K562 (cell line): ENCODE data around the gene TXNDC8. TPM values are rescaled to one million over a fixed set of nuclear protein-coding genes. Genes with fewer than 3 reads are reported as not detected.

Experiments
- BMI1 ChIP-seq: fragments of 150-350 bp; IDR thresholded peaks from 2 replicates; pipeline ENCODE4 v1.6.1; 2014; ENCODE audit warnings: low read length
- EHMT2 ChIP-seq: fragments of 450-650 bp; IDR thresholded peaks from 2 replicates; pipeline ENCODE4 v1.6.1; 2018; ENCODE audit warnings: antibody characterized with exemption
- EWSR1 ChIP-seq: fragments of 450-650 bp; IDR thresholded peaks from 2 replicates; pipeline ENCODE4 v1.6.1; 2018; ENCODE audit warnings: borderline replicate concordance, mild to moderate bottlenecking, low read depth, moderate library complexity; ENCODE audit not compliant: partially characterized antibody
- KDM5B ChIP-seq: fragments of 200-600 bp; sonication (generic); IDR thresholded peaks from 2 replicates; pipeline ENCODE4 v1.6.1; 2012; ENCODE audit warnings: low read depth, mild to moderate bottlenecking, moderate library complexity, low read length, control low read depth, inconsistent platforms; ENCODE audit not compliant: insufficient replicate concordance
- KHSRP ChIP-seq: fragments of 450-650 bp; IDR thresholded peaks from 2 replicates; pipeline ENCODE4 v1.6.1; 2017
- MED1 ChIP-seq: sonication (generic); formaldehyde crosslinking; IDR thresholded peaks from 2 replicates; pipeline ENCODE4 v1.8.1; 2023; ENCODE audit warnings: missing genetic modification reagents, borderline replicate concordance
- POLR2B ChIP-seq: fragments of 450-650 bp; IDR thresholded peaks from 2 replicates; pipeline ENCODE4 v1.6.1; 2018; ENCODE audit warnings: low read depth; ENCODE audit not compliant: partially characterized antibody
- SMAD3 ChIP-seq: fragments of 450-650 bp; formaldehyde crosslinking; conservative IDR thresholded peaks from 2 replicates; pipeline ENCODE4 v1.4.0; 2020; ENCODE audit warnings: mild to moderate bottlenecking
- polyA plus RNA-seq, 8 experiments: library from polyadenylated mRNA; depleted of rRNA in 4 of 8; stranded (reverse) in 5 of 8; unstranded in 3 of 8; fragments of >200 nt; fragmentation: Nextera tagmentation in 2 of 8; fragmentation: Illumina TruSeq in 1 of 8; extraction: Ambion mirVana in 2 of 8; extraction: Trizol in 1 of 8; gene quantifications; 2 replicates each; pipeline versions ENCODE4 v1.2.1 to v1.2.3, GENCODE V29; 2011 to 2014; ENCODE audit warnings: inconsistent platforms in 1 of 8, missing spikeins in 1 of 8
- total RNA-seq, 7 experiments: library from RNA; depleted of rRNA in 6 of 7; stranded (reverse); fragments of >200 nt in 6 of 7; fragmentation: Illumina TruSeq in 2 of 7; extraction: Trizol in 2 of 7; gene quantifications; 2 replicates each; pipeline versions ENCODE4 v1.2.1 to v1.2.3, GENCODE V29; 2011 to 2021; ENCODE audit warnings: low replicate concordance in 1 of 7
- TF ChIP-seq, protein P1 (sequence below): fragments of 450-650 bp; IDR thresholded peaks from 2 replicates; pipeline ENCODE4 v1.6.1; 2017; ENCODE audit warnings: antibody characterized with exemption, mild to moderate bottlenecking
- TF ChIP-seq, protein P2 (sequence below): fragments of 150-350 bp; conservative IDR thresholded peaks from 2 replicates; pipeline ENCODE4 v1.6.1; 2014; ENCODE audit warnings: low read length
- TF ChIP-seq, protein P3 (sequence below): sonication (generic); formaldehyde crosslinking; IDR thresholded peaks from 2 replicates; pipeline ENCODE4 v1.8.0; 2022; ENCODE audit warnings: mild to moderate bottlenecking, missing genetic modification reagents
- TF ChIP-seq, protein P4 (sequence below): sonication (generic); formaldehyde crosslinking; IDR thresholded peaks from 2 replicates; pipeline ENCODE4 v1.8.1; 2023; ENCODE audit warnings: mild to moderate bottlenecking, missing genetic modification reagents, moderate library complexity
- TF ChIP-seq, protein P5 (sequence below): sonication (generic); formaldehyde crosslinking; IDR thresholded peaks from 2 replicates; pipeline ENCODE4 v1.8.1; 2022; ENCODE audit warnings: missing genetic modification reagents
- TF ChIP-seq, protein P6 (sequence below): sonication (generic); formaldehyde crosslinking; IDR thresholded peaks from 2 replicates; pipeline ENCODE4 v1.8.1; 2023; ENCODE audit warnings: mild to moderate bottlenecking, missing genetic modification reagents

The TXNDC8 gene
- total and polyA plus RNA-seq, 9 of the 15 experiments (the other 6 are each of a cell fraction or from before 2014, with no cell fraction given): not detected

DNA sequence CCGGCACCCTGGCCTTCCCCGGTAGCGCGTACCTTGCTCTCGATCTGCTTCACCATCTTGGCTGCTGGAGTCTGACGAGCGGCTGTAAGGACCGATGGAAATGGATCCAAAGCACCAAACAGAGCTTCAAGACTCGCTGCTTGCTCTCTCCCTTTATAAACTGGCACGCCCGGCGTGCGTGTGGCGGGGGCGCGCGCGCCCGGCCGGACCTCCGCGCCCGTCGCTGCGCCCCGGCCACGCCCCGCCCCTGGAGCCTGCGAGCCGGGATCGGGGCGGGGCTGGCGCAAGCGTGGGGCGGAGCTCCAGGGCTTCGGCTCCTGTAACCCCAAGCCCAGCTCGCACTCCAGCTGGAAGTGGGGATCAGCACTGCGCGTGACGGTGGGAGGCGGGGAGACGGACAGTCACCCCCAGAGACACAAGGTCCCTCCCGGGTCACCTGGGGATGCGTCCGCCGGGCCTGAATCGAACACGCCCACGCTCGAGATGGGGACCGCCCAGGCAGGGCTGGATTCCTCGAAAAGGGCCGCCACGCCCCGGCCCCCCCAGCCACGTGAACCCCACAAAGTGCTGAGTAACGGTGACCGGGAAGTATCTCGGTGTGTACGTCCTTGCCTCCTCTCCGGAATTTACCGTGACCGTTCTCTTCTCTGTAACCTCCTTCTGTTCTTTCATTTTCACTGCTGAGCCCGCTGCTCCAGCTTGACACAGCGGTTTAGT is 81.1 kb downstream of the TXNDC8 start, which contains the start of gene TXN (continued):
- TF ChIP-seq, protein P1, sequence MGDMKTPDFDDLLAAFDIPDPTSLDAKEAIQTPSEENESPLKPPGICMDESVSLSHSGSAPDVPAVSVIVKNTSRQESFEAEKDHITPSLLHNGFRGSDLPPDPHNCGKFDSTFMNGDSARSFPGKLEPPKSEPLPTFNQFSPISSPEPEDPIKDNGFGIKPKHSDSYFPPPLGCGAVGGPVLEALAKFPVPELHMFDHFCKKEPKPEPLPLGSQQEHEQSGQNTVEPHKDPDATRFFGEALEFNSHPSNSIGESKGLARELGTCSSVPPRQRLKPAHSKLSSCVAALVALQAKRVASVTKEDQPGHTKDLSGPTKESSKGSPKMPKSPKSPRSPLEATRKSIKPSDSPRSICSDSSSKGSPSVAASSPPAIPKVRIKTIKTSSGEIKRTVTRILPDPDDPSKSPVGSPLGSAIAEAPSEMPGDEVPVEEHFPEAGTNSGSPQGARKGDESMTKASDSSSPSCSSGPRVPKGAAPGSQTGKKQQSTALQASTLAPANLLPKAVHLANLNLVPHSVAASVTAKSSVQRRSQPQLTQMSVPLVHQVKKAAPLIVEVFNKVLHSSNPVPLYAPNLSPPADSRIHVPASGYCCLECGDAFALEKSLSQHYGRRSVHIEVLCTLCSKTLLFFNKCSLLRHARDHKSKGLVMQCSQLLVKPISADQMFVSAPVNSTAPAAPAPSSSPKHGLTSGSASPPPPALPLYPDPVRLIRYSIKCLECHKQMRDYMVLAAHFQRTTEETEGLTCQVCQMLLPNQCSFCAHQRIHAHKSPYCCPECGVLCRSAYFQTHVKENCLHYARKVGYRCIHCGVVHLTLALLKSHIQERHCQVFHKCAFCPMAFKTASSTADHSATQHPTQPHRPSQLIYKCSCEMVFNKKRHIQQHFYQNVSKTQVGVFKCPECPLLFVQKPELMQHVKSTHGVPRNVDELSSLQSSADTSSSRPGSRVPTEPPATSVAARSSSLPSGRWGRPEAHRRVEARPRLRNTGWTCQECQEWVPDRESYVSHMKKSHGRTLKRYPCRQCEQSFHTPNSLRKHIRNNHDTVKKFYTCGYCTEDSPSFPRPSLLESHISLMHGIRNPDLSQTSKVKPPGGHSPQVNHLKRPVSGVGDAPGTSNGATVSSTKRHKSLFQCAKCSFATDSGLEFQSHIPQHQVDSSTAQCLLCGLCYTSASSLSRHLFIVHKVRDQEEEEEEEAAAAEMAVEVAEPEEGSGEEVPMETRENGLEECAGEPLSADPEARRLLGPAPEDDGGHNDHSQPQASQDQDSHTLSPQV: 0 out of 2 replicates have a peak, but pooled peaks have one; percentile 56
- TF ChIP-seq, protein P2, sequence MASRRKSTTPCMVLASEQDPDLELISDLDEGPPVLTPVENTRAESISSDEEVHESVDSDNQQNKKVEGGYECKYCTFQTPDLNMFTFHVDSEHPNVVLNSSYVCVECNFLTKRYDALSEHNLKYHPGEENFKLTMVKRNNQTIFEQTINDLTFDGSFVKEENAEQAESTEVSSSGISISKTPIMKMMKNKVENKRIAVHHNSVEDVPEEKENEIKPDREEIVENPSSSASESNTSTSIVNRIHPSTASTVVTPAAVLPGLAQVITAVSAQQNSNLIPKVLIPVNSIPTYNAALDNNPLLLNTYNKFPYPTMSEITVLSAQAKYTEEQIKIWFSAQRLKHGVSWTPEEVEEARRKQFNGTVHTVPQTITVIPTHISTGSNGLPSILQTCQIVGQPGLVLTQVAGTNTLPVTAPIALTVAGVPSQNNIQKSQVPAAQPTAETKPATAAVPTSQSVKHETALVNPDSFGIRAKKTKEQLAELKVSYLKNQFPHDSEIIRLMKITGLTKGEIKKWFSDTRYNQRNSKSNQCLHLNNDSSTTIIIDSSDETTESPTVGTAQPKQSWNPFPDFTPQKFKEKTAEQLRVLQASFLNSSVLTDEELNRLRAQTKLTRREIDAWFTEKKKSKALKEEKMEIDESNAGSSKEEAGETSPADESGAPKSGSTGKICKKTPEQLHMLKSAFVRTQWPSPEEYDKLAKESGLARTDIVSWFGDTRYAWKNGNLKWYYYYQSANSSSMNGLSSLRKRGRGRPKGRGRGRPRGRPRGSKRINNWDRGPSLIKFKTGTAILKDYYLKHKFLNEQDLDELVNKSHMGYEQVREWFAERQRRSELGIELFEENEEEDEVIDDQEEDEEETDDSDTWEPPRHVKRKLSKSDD: no peak
- TF ChIP-seq, protein P3, sequence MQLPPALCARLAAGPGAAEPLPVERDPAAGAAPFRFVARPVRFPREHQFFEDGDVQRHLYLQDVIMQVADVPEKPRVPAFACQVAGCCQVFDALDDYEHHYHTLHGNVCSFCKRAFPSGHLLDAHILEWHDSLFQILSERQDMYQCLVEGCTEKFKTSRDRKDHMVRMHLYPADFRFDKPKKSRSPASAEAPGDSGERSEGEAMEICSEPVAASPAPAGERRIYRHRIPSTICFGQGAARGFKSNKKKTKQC (CRISPR knock-in tag): no peak
- TF ChIP-seq EWSR1 (no peak), EHMT2 (no peak), SMAD3 (CRISPR knock-in tag) (no peak), POLR2B (peak; percentile 69), BMI1 (no peak), MED1 (no peak), KHSRP (no peak), KDM5B (peak; percentile 88)
- TF ChIP-seq, protein P4, sequence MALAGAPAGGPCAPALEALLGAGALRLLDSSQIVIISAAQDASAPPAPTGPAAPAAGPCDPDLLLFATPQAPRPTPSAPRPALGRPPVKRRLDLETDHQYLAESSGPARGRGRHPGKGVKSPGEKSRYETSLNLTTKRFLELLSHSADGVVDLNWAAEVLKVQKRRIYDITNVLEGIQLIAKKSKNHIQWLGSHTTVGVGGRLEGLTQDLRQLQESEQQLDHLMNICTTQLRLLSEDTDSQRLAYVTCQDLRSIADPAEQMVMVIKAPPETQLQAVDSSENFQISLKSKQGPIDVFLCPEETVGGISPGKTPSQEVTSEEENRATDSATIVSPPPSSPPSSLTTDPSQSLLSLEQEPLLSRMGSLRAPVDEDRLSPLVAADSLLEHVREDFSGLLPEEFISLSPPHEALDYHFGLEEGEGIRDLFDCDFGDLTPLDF (CRISPR knock-in tag): no peak; the same call in 1 of the 2 replicates
- TF ChIP-seq, protein P5, sequence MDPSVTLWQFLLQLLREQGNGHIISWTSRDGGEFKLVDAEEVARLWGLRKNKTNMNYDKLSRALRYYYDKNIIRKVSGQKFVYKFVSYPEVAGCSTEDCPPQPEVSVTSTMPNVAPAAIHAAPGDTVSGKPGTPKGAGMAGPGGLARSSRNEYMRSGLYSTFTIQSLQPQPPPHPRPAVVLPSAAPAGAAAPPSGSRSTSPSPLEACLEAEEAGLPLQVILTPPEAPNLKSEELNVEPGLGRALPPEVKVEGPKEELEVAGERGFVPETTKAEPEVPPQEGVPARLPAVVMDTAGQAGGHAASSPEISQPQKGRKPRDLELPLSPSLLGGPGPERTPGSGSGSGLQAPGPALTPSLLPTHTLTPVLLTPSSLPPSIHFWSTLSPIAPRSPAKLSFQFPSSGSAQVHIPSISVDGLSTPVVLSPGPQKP: no peak
- TF ChIP-seq, protein P6, sequence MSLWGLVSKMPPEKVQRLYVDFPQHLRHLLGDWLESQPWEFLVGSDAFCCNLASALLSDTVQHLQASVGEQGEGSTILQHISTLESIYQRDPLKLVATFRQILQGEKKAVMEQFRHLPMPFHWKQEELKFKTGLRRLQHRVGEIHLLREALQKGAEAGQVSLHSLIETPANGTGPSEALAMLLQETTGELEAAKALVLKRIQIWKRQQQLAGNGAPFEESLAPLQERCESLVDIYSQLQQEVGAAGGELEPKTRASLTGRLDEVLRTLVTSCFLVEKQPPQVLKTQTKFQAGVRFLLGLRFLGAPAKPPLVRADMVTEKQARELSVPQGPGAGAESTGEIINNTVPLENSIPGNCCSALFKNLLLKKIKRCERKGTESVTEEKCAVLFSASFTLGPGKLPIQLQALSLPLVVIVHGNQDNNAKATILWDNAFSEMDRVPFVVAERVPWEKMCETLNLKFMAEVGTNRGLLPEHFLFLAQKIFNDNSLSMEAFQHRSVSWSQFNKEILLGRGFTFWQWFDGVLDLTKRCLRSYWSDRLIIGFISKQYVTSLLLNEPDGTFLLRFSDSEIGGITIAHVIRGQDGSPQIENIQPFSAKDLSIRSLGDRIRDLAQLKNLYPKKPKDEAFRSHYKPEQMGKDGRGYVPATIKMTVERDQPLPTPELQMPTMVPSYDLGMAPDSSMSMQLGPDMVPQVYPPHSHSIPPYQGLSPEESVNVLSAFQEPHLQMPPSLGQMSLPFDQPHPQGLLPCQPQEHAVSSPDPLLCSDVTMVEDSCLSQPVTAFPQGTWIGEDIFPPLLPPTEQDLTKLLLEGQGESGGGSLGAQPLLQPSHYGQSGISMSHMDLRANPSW (CRISPR knock-in tag): no peak
